Measurements from ENCODE around the gene SYT12.
"Not testable (repeated sequence)": the region's sequence is repeated elsewhere in the genome, so short reads cannot be mapped to it uniquely, and the experiment has no call there.

Gene SYT12, protein sequence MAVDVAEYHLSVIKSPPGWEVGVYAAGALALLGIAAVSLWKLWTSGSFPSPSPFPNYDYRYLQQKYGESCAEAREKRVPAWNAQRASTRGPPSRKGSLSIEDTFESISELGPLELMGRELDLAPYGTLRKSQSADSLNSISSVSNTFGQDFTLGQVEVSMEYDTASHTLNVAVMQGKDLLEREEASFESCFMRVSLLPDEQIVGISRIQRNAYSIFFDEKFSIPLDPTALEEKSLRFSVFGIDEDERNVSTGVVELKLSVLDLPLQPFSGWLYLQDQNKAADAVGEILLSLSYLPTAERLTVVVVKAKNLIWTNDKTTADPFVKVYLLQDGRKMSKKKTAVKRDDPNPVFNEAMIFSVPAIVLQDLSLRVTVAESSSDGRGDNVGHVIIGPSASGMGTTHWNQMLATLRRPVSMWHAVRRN

DNA sequence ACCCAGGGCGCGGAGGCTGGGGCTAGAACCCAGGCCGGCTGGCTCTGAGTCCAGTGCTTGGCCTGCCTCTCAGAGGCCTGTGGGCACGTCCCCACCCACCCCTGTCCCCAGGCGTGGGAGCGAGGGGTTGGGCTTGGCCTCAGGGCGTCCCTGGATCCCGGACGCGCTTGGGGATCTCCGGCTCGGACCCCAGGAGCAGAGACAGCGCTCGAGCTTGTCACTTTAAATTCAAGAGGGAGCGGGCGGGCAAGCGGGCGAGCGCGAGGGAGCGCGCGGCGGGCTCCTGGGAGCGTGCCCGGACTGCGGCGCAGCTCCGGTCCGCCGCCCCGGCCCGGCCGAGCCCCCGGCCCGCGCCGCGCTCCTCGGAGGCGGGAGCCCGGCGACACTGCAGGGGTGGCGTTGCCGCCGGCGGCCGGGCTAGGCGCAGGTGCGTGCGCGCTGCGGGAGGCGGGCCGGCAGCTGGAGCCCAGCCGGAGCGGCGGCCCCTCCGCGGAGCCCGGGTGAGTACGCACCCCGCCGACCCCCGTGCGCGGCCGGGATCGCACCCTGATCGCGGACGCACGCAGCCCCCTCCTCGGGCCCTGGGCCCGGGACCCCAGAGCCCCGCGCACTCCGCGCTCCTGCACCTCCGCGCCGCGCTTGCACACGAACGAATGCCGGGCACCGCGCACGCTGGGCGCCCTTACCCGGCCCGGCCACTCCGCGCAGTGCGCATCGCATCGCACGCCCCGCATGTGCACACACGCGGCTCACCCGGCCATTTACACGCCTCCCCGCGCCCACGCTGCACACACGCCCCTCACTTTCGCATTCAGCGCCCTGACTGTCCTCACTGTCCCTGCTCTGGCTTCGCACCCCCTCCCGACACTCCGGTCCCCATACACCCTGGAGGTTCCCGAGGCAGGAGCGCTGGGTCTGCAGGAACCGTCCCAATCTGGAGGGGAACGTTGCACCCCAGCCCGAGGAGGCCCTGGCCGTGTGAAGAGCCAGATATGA lies at the start of gene SYT12:
SYT12 (plus strand) TSS at position 174 of the 996 bp plus-strand sequence. CDS start 7,011 bp downstream, outside the sequence.
- DNase-seq = peak; percentile 7

DNA sequence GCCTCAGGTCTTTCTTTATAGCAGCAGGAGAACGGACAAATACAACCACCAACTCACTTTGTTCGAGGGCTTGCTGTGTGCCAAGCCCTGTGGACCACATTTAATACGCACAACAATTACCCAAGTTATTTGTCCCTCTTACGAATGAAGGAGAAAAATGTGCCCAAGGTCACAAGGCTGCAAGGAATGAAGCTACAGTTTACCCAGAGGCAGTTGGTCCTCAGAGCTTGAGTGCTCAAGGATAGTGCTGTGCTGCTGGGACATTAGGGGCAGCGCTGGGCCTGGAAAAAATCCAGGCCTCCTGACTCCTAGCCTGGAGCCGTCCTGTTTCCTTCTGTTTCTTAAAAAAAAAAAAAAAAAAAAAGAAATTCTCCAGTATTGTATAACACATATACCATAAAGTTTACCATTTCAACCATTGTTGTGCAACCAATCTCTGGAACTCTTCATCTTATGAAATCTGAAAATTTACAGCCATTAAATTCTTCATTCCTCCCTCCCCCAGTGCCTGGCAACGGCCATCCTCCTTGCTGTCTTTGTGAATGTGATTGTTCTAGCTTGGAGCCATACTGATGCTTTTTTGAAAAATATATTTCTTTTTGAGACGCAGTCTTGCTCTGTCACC lies 48.9 kb upstream of the SYT12 start:
- DNase-seq = no peak

DNA sequence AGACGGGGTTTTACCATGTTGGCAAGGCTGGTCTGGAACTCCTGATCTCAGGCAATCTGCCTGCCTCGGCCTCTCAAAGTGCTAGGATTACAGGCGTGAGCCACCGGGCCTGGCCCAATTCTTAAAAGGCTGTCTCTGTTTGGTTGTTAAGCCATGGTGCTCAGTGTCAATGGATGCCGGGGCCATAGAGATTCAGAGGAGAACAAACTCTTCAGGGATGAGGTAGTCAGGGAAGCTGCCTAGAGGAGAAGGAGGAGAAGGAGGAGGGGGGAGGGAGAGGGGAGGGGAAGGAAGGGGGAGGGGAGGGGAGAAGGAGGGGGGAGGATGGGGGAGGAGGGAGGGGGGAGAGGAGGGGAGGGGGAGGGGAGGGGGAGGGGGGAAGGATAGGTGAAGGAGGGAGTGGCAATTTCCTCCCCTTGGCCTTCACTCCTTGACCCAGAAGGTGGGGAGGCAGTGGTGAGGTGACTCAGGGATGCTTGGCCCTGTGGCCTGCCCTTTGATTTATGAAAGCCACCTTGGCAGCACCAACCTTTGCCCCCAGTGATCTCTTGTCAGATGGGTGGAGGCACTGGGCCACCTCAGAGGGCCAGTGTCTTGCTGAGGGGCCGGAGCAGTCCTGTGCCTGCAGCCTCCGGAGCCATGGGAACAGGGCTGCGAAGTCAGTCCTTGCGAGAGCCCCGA lies 48.1 kb upstream of the SYT12 start, which contains the start of gene C11orf86:
C11orf86 (plus strand) TSS at position 581 of the 681 bp plus-strand sequence; CDS start at position 640, 59 bp downstream.
- DNase-seq = no peak

DNA sequence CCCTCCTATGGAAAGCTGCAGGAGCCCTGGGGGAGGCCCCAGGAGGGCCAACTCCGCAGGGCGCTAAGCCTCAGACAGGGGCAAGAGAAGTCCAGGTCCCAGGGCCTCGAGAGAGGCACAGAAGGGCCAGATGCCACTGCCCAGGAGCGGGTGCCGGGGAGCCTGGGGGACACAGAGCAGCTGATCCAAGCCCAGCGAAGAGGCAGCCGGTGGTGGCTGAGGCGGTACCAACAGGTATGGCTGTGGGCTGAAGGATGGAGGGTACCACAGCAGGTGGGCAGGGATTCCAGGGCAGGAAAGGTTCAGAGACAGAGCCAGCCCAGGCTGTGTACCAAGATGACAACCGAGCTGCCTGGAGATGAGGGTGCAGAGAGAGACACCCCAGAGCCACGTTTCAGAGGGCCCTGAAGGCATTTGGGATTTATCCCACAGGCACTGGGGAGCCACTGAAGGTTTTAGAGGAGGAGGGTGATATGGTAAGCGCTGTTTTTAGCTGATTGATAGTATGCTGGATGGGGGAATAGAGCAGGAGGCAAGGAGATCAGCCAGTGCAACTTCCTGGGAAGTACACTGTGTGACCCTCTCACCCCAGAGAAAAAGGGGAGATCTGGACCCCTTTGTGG lies 47.4 kb upstream of the SYT12 start:
- no peak for DNase-seq

DNA sequence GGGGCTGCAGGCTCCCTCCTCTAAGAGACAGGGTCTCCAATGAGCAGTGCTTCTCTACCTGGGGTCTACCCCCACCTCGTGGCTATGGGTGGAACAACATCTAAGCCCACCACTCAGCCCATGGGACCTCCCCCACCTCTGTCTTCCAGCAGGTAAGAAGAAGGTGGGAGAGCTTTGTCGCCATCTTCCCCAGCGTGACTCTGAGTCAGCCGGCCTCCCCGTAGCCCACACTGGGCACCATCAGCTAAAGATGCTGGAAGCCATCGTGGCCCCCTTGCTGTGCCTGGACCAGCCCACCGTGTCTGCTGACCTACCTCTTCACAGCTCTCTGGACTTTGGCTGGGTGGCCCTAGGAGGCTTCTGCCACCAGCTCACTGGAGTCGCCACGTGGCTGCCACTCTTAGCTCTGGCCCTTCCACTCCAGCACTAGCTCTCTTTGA lies 46.9 kb upstream of the SYT12 start:
- DNase-seq = no peak

DNA sequence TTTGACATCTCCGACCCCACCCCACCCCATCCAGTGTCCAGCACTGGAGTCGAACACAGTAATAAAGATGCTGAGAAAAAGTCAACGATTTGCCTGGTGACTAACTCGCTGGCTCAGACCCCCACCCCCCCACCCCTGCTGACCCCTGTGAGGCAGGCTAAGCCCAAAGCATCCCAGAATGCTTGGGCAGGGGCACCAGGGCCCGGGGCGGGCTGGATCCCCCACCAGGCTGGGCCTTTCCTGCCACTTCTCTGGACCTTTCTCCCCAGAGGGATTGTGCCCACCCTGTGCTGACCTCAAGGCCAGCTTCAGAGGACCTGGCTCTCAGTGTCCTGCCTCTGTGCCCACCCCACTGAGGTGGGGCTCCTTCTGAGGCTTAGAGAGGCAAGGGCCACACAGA lies 46.0 kb upstream of the SYT12 start:
- DNase-seq = no peak

DNA sequence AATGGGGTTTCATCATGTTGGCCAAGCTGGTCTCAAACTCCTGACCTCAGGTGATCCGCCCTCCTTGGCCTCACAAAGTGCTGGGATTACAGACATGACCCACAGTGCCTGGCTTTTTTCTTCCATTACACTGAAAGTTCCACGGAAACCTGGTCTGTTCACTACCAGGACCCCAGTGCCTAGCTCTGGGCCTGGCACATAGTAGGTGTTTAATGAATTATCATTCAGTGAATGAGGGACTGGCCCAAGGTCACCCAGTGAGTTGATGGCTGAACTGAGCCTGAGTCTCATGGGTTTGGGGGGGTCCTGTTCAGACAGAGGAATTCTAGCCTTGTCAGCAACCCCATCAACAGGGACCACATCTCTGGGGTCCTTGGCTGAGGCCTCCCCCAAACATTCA lies 44.7 kb upstream of the SYT12 start:
- DNase-seq = no peak

DNA sequence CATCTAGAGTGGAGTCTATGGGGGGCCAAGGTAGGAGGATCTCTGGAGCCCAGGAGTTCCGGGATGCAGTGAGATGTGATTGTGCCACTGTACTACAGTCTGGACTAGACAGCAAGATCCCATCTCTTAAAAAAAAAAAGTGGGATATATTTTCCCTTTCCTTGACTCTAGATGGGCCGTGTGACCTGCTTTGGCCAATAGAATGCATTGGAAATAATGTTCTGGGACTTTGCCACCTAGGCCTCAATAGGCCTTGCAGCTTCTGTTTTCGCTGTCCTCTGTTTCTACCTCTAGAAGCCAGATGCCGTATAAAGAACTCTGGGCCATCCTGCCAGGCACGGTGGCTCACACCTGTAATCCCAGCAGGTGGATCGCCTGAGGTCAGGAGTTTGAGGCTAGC lies 44.2 kb upstream of the SYT12 start:
- DNase-seq = no peak

DNA sequence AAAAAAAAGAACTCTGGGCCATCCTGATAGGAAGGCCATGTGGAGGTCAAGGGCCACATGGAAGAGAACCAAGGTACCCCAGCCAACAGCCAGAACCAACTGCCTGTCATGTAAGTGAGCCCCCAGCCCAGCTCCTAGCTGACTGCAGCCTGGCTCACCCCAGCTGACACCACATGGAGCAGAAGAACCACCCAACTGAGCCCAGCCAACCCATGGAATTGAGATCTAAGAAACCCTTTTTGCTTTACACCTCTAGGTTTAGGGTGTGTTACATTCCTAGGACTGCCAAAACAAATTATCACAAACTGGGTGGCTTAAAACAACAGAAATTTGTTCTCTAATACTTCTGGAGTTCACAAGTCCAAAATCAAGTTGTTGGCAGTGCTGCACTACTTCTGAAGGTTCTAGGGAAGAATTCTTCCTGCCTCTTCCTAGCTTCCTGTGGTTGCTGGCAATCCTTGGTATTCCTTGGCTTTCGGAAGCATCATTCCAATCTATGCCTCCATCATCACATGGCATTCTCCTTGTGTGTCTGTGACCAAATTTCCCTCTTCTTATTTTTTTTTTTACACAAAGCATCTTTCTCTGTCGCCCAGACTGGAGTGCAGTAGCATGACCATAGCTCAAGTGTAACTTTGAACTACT lies 43.5 kb upstream of the SYT12 start:
- no peak for DNase-seq

DNA sequence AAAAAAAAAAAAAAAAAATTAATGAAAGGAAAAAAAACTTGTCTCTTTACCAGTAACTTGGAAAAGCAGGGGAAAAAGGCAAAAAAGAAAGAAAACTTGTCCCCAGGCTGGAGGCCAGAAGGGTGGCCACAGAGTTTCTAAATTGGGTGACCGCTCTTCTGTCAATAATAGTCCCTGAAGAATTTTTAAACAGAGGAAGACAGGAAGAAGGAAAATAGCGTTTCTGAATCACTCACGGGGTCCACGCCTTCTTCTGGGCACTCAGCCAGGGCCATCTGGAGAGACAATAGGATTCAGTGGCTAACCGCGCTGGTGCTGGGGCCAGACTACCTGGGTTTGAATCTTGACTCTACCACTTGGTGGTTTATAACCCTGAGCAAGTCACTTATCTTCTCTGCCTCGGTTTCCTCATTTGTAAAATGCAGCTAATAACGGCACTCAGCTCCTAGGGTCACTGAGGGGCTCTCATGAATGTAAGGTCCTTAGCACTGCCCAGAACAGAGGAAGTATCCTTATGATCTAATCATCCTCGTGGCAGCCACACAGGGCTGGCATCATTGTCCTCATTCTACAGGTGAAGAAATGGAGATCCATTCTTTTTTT lies 40.9 kb upstream of the SYT12 start:
- peak; percentile 94 for DNase-seq

DNA sequence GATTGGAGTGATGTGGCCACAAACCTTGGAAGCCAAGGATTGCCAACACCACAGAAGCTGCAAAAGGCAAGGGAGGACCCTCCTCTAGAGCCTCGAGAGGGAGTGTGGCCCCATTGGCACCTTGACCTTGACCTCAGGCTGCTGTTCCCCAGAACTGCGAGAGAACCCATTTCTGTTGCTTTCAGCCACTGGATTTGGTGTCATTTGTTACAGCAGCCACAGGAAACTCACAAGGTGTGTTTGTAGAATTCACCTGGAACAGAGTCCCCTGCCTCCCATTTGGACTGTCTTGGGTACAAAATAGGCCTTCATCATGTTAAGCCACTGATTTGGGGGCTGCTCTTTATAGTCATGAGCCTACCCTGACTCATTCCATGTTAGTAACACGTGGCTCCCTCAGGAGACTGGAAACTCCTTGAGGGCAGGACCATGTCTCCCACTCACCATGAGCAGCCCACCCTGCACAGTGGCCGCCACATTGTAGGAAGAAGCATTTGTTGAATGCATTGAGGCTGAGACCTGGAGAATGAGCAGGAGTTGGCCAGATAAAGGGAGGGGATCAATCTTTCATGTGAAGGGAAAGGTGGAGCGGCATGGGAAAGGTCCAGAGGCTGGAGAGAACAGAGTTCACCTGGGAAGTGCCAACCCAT lies 39.5 kb upstream of the SYT12 start:
- DNase-seq = no peak

DNA sequence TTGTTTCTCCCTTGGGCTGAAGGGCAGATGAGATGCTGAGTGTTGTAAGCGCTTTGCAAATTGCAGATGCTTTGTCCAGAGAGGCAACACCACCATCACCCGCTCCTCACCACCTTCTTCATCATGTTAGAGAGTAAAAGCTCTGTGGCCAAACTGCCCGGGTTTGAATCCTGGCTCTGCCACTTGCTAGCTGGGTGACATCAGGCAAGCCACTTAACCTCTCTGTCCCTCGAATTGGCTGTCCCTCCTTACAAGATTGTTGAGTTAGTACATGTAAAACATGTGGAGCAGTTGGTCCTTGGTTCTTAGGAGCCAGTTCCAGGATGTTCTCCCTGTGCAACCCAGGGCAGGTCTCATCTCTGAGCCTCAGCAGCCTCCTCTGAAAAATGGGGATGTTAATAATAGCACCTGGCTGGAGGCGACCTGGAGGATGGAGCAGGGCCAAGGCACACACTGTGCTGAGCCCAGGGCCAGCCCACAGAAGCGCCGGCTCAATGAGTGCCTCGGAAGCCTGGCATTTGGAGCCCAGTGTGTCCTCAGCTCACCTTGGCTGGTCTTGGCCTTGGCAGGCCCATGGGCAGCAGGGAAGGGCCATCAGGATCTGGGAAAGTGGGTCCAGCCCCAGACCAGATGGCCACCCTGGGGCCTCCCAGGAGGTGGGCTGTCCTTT lies 37.3 kb upstream of the SYT12 start:
- no peak for DNase-seq

DNA sequence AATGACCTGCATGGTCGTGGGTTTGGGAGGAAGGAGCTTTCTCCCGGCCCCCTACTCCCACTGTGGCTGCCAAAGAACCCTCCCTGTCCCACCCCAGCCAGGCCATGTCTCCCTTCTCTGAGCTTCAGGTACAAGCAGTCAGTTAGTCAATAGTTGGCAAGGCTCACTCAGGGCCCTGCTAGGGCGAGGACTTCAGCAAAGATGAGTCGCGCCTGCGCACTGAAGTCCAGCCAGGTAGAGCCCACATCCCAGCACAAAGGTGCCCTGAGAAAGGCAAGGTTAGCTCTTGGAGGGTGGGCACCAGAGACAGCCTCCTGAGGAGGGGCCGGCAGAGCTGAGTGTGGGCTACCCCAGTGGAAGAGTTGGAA lies 36.8 kb upstream of the SYT12 start:
- DNase-seq = no peak

DNA sequence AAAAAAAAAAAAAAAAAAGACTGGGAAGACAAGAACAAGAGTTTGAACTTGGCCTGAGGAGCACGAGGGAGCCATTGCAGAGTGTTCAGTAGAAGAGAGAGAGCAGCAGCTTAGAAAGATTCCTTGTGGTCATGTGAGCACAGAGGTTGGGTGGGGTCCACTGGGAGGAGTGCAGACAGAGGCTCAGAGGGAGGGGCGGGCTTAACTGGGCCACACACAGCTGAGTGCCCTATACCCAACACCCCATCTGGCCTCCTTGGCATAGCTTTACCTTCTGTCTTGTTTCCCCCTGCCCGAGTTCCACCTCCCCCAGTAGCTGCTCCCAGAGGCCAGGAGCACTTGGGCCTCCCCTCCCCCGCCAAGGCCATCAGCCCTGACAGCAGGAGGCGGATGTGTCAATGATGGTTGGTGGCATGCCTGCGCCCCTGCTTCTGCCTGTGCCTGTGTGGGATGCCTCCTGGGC lies 35.7 kb upstream of the SYT12 start:
- DNase-seq = no peak

DNA sequence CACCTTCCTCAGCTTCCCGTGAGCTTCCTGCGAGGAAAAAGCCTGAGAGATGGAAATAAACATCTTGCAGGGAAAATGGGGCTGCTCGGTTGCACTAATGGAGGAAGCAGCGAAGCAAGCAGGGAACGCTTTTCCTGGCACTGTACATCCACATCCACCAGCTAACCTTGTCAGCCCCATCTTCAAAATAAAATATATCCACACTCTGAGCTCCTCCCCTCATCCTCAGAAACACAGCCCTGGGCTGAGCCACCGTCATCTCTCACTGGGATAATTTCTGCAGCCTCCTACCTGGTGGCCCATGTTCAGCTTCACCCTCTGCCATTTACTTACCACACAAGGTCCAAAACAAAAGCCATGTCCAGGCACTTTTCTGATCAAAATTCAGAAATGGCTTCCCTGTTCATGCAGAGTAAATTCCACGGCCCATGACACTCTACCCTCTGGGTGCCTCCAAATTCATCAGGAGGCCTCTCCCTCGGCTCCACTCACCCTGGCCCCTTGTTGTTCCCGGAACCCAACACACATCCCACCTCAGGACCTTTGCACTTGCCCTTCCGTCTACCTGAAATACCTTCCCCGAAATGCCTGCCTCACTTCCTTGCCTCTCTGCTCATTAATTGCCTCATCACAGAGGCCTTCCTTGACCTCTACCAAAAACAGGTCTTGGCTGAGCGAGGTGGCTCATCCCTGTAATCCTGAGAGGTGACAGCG lies 34.9 kb upstream of the SYT12 start:
- DNase-seq = no peak

DNA sequence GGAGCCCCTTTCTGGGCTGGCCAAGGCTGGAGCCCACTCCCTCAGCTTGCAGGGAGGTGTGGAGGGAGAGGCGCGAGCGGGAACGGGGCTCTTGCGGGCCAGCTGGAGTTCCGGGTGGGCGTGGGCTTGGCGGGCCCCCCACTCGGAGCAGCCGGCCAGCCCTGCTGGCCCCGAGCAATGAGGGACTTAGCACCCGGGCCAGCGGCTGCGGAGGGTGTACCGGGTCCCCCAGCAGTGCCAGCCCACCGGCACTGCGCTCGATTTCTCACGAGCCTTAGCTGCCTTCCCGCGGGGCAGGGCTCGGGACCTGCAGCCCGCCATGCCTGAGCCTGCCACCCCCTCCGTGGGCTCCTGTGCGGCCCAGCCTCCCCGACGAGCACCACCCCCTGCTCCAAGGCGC lies 34.2 kb upstream of the SYT12 start:
- not testable (repeated sequence) for DNase-seq

DNA sequence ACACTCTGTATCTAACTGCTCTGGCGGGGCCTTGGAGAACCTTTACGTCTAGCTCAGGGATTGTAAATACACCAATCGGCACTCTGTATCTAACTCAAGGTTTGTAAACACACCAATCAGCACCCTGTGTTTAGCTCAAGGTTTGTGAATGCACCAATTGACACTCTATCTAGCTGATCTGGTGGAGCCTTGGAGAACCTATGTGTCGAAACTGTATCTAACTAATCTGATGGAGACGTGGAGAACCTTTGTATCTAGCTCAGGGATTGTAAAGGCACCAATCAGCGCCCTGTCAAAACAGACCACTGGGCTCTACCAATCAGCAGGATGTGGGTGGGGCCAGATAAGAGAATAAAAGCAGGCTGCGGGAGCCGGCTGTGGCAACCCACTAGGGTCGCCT lies 33.6 kb upstream of the SYT12 start:
- not testable (repeated sequence) for DNase-seq

DNA sequence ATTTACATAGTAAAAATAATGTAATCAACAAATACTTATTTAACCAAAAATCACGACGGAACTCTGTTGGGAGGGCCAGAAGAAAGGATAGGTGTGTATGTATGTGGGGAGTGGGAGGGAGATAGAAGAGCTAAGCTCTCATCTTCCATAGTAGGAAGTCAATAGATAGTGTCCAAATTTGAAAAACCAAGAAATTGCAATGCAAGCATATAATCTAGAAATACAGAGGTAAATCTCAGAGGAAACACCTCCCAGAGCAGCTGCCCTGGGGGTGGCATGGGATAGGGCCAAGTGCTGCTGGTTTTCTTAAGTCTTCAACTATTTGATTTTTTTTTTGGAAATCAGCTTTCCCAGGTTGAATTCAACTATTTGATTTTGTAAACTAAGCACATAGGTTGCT lies 30.9 kb upstream of the SYT12 start:
- DNase-seq = no peak

DNA sequence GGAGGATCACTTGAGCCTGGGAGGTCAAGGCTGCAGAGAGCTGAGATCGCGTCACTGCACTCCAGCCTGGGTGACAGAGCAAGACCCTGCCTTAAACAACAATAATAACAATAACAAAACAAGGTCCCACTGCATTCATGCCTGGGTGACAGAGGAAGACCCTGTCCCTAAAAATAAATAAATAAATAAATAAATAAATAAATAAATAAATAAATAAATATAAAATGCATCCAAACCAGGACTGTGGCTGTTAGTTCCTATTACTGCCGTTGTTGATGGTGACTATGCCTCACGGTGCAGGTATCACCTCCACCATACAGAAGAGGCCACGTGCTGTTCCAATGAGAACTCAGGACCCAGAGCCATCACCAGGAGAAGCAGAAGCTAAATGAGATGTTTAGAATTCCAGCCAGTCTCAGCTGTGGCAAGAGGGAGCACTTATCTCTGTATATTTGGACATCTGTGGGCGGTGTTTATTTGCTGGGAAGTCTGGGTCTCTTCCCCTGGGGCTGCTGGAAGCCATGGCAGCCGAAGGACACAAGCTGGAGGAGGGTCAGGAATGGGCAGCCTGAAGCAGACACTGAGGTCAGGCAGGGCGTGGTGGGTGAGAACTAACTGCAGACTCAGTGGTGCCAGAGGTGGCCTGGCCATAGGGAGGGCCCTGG lies 26.2 kb upstream of the SYT12 start:
- no peak for DNase-seq
